K562 (cell line): ENCODE measurements around the gene THEMIS. TPM values are rescaled to one million over a fixed set of nuclear protein-coding genes. Genes with fewer than 3 reads are reported as not detected.

Experiments
- ATAC-seq: fragments of 200-7000 bp; cut with Tn5 transposase; 3 replicates; pipeline ENCODE4 v1.9.1; 2020; ENCODE audit warnings: moderate library complexity
- BruUV-seq: library from RNA; stranded (reverse); fragments of 400-500 nt; replicated peaks from 2 replicates; lab custom pipeline; 2021; lab: Mats Ljungman, UMichigan
- CTCF ChIA-PET: fragments of 300-600 bp; formaldehyde crosslinking; extraction: SDS; loops from one replicate; lab custom pipeline; 2021; ENCODE audit warnings: low intra/inter-chr PET ratio; lab: Yijun Ruan, JAX
- POLR2A ChIA-PET: fragments of 300-600, 350-650 bp; sonication (Branson Sonifier 250); formaldehyde crosslinking; extraction: SDS; loops from one replicate; lab custom pipeline; 2021; ENCODE audit warnings: antibody characterized with exemption, inconsistent platforms; lab: Yijun Ruan, JAX
- DNase-seq, 4 experiments: peaks; one replicate each; pipeline versions ENCODE4 v3.0.0 to v3.0.0-alpha.2; 2011 to 2018; ENCODE audit warnings: low spot score in 3 of 4, mixed read lengths in 3 of 4; ENCODE audit errors: extremely low read depth in 1 of 4
- FAIRE-seq: peaks from 2 replicates; lab custom pipeline; 2011; peaks lifted over from hg19 to GRCh38; lab: Jason Lieb, UNC
- H2AFZ ChIP-seq: 2 replicates; pipeline ENCODE4 v1.6.0; 2011; ENCODE audit warnings: low read depth, low read length, control low read depth, inconsistent platforms
- H3K27ac ChIP-seq: fragments of 200-600 bp; 3 replicates; pipeline ENCODE4 v1.8.0; 2011; ENCODE audit warnings: low read depth, mild to moderate bottlenecking, control low read depth, inconsistent platforms, low read length, moderate library complexity, mixed read lengths; ENCODE audit errors: extremely low read depth
- H3K27me3 ChIP-seq, 2 experiments: fragments of 300-600 bp in 1 of 2; 2 replicates in 1 of 2; 3 replicates in 1 of 2; pipeline versions ENCODE4 v1.6.0 to v1.8.0; 2011; ENCODE audit warnings: inconsistent platforms in 2 of 2, low read length in 2 of 2, mild to moderate bottlenecking in 1 of 2, mixed read lengths in 1 of 2, moderate library complexity in 1 of 2; ENCODE audit not compliant: control insufficient read depth in 2 of 2, insufficient read depth in 2 of 2
- H3K36me3 ChIP-seq: fragments of 300-600 bp; 3 replicates; pipeline ENCODE4 v1.8.0; 2011; ENCODE audit warnings: mild to moderate bottlenecking, low read length, inconsistent platforms; ENCODE audit not compliant: control insufficient read depth, insufficient read depth
- H3K4me1 ChIP-seq, 2 experiments: fragments of 200-600 bp in 1 of 2; replicated peaks in 1 of 2; 2 replicates in 1 of 2; 3 replicates in 1 of 2; pipeline versions ENCODE4 v1.5.1 to v1.8.0; 2011; ENCODE audit warnings: inconsistent platforms in 2 of 2, low read length in 2 of 2, mild to moderate bottlenecking in 1 of 2, mixed read lengths in 1 of 2, moderate library complexity in 1 of 2; ENCODE audit not compliant: control insufficient read depth in 2 of 2, insufficient read depth in 2 of 2
- H3K4me2 ChIP-seq: 2 replicates; pipeline ENCODE4 v1.6.1; 2011; ENCODE audit warnings: low read length, control low read depth, inconsistent platforms, mixed read lengths; ENCODE audit not compliant: insufficient read depth
- H3K4me3 ChIP-seq: fragments of 200-600 bp; sonication (generic), shearing (Covaris generic); 2 replicates; pipeline ENCODE4 v1.5.1; 2016; ENCODE audit warnings: control low read depth, inconsistent platforms
- H3K79me2 ChIP-seq: fragments of 200-600 bp; 3 replicates; pipeline ENCODE4 v1.8.0; 2011; ENCODE audit warnings: low read length, inconsistent platforms; ENCODE audit not compliant: control insufficient read depth, insufficient read depth
- H3K9ac ChIP-seq, 2 experiments: 2 replicates each; pipeline versions ENCODE4 v1.6.0 to v1.6.1; 2011; ENCODE audit warnings: low read depth in 2 of 2, low read length in 2 of 2, control low read depth in 1 of 2, inconsistent platforms in 1 of 2, mild to moderate bottlenecking in 1 of 2, mixed read lengths in 1 of 2; ENCODE audit not compliant: insufficient read depth in 1 of 2
- H3K9me1 ChIP-seq: one replicate; pipeline ENCODE4 v1.6.0; 2011; ENCODE audit warnings: inconsistent platforms, mild to moderate bottlenecking, low read length, moderate library complexity; ENCODE audit not compliant: control insufficient read depth, insufficient read depth
- H3K9me3 ChIP-seq: replicated peaks from 2 replicates; pipeline ENCODE4 v1.5.1; 2011; ENCODE audit warnings: low read depth, low read length, inconsistent platforms; ENCODE audit not compliant: control insufficient read depth, insufficient read depth
- H4K20me1 ChIP-seq: replicated peaks from 2 replicates; pipeline ENCODE4 v1.6.1; 2011; ENCODE audit warnings: low read length, inconsistent platforms, mixed read lengths; ENCODE audit not compliant: control insufficient read depth, insufficient read depth
- FOSL1 ChIP-seq: fragments of 200-800 bp; sonication (Bioruptor generic); conservative IDR thresholded peaks from 2 replicates; pipeline ENCODE4 v1.6.1; 2016; ENCODE audit warnings: missing genetic modification characterization, missing compliant biosample characterization
- HDAC8 ChIP-seq: fragments of 450-650 bp; IDR thresholded peaks from 2 replicates; pipeline ENCODE4 v1.6.1; 2016; ENCODE audit warnings: mild to moderate bottlenecking, missing genetic modification characterization, moderate library complexity, missing compliant biosample characterization
- HNRNPH1 ChIP-seq: fragments of 200-400 bp; formaldehyde crosslinking; optimal IDR thresholded peaks from 2 replicates; pipeline ENCODE3; 2017; ENCODE audit warnings: low read depth, mild to moderate bottlenecking, low read length, moderate library complexity
- MYC ChIP-seq, 2 experiments: fragments of 250-450 bp in 1 of 2; sonication (Bioruptor Pico) in 1 of 2; IDR thresholded peaks; 2 replicates each; pipeline versions ENCODE4 v1.5.1 to v1.6.1; 2012 to 2021; ENCODE audit warnings: low read depth in 2 of 2, borderline replicate concordance in 1 of 2, improper control_type of control experiment in 1 of 2, low read length in 1 of 2, mild to moderate bottlenecking in 1 of 2, moderate library complexity in 1 of 2
- POLR2B ChIP-seq: fragments of 450-650 bp; IDR thresholded peaks from 2 replicates; pipeline ENCODE4 v1.6.1; 2018; ENCODE audit warnings: low read depth; ENCODE audit not compliant: partially characterized antibody
- PTRF ChIP-seq: fragments of 450-650 bp; IDR thresholded peaks from 2 replicates; pipeline ENCODE4 v1.6.1; 2016; ENCODE audit warnings: mild to moderate bottlenecking, missing genetic modification characterization, missing compliant biosample characterization
- PYGO2 ChIP-seq: fragments of 450-650 bp; IDR thresholded peaks from 2 replicates; pipeline ENCODE4 v1.6.1; 2016; ENCODE audit warnings: mild to moderate bottlenecking, missing genetic modification characterization, moderate library complexity, missing compliant biosample characterization
- RBM25 ChIP-seq: fragments of 200-400 bp; formaldehyde crosslinking; IDR thresholded peaks from 2 replicates; pipeline ENCODE4 v1.6.1; 2018; ENCODE audit warnings: low read length, low read depth, moderate library complexity; ENCODE audit not compliant: severe bottlenecking
- SP1 ChIP-seq: sonication (generic); formaldehyde crosslinking; IDR thresholded peaks from 2 replicates; pipeline ENCODE4 v1.8.1; 2022; ENCODE audit warnings: mild to moderate bottlenecking, missing genetic modification reagents
- TAL1 ChIP-seq: fragments of 450-650 bp; IDR thresholded peaks from 2 replicates; pipeline ENCODE4 v1.6.1; 2016; ENCODE audit warnings: mild to moderate bottlenecking
- TARDBP ChIP-seq: fragments of 450-650 bp; IDR thresholded peaks from 2 replicates; pipeline ENCODE4 v1.6.1; 2016
- ZBTB12 ChIP-seq: fragments of 250-450 bp; sonication (Bioruptor Pico); IDR thresholded peaks from 2 replicates; pipeline ENCODE4 v1.4.0; 2020
- ZNF263 ChIP-seq: sonication (generic); formaldehyde crosslinking; IDR thresholded peaks from 2 replicates; pipeline ENCODE4 v1.8.0; 2022; ENCODE audit warnings: mild to moderate bottlenecking, missing genetic modification reagents, borderline replicate concordance
- WGBS: fragments of 100-300 bp; shearing (Covaris generic); methylation state at CpG from one replicate; pipeline ENCODE4 v1.1.6; 2016; ENCODE audit warnings: low coverage, mixed read lengths; ENCODE audit not compliant: insufficient coverage; ENCODE audit errors: missing lambda C conversion rate; 5-methylcytosine and 5-hydroxymethylcytosine counted together
- in situ Hi-C: fragments of 300-500 bp; cut with MboI; formaldehyde crosslinking; loops from 4 replicates; pipeline ENCODE4 v1.15.0; 2018; ENCODE audit warnings: inconsistent platforms, mixed read lengths
- intact Hi-C: fragments of 100-400 bp; cut with micrococcal nuclease; formaldehyde crosslinking; loops from 2 replicates; pipeline ENCODE4 v1.14.2; 2022
- polyA plus RNA-seq, 8 experiments: library from polyadenylated mRNA; depleted of rRNA in 4 of 8; stranded (reverse) in 5 of 8; unstranded in 3 of 8; fragments of >200 nt; fragmentation: Nextera tagmentation in 2 of 8; fragmentation: Illumina TruSeq in 1 of 8; extraction: Ambion mirVana in 2 of 8; extraction: Trizol in 1 of 8; gene quantifications; 2 replicates each; pipeline versions ENCODE4 v1.2.1 to v1.2.3, GENCODE V29; 2011 to 2014; ENCODE audit warnings: inconsistent platforms in 1 of 8, missing spikeins in 1 of 8
- total RNA-seq, 7 experiments: library from RNA; depleted of rRNA in 6 of 7; stranded (reverse); fragments of >200 nt in 6 of 7; fragmentation: Illumina TruSeq in 2 of 7; extraction: Trizol in 2 of 7; gene quantifications; 2 replicates each; pipeline versions ENCODE4 v1.2.1 to v1.2.3, GENCODE V29; 2011 to 2021; ENCODE audit warnings: low replicate concordance in 1 of 7
- TF ChIP-seq, protein P1 (sequence below): IDR thresholded peaks from 2 replicates; pipeline ENCODE4 v1.6.1; 2011; ENCODE audit not compliant: insufficient read length; ENCODE audit errors: extremely low read depth

Gene THEMIS
- total and polyA plus RNA-seq, 9 of the 15 experiments (the other 6 are each of a cell fraction or from before 2014, with no cell fraction given), result 0.09 TPM; not detected in 8

DNA sequence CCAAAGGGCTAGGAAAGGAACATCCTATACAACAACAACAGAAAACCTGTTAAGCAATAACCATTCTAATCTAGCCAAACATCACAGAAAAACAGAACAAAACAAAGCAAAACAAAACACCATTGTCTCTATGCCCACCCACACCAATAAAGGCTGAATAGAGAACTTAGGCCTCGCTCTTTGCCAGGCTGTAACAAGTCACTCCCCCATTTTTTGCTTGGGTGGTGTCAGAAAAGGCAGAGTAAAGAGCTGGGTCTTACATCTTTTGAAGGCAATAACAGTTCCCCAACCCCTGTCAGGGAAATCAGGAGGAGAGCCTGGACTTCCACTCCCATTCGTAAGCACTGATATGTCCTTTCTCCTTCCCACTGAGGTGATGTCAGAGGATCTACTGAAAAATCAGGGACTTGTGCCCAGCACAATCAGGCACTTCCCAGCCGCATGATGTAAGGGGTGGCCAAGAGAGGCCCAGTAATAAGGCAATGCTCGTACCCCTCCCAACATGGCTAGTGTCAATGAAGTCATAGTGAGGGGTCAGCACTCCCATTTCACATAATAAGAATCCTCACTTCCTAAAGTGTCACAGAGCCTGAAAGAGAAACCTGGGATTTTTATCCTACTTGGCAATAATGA, 31.0 kb downstream of the THEMIS start:
- no peaks in the 10 kb centered on the region for H3K79me2 ChIP-seq
- in situ Hi-C loops, result no loop called here
- H3K9ac ChIP-seq, result no peak overlapping the region
- no peak overlapping the region for H3K4me3 ChIP-seq
- no peaks in the 10 kb centered on the region for H3K4me1 ChIP-seq
- no peaks in the 10 kb centered on the region for H4K20me1 ChIP-seq
- no peaks in the 10 kb centered on the region for H3K27me3 ChIP-seq
- H2AFZ ChIP-seq, result no peak overlapping the region
- intact Hi-C loops, result no loop called here
- H3K9me1 ChIP-seq, result no peaks in the 10 kb centered on the region
- no peaks in the 10 kb centered on the region; the same call in 1 of the 2 replicates for H3K9me3 ChIP-seq
- BruUV-seq, result no TSS peak
- ChIA-PET POLR2A (no interaction called here), CTCF (no interaction called here)
- no peak overlapping the region for H3K4me2 ChIP-seq
- H3K27ac ChIP-seq, result no peak overlapping the region
- 2% methylated on average over 4 of the region's 4 CpGs for WGBS
- no peaks in the 10 kb centered on the region for H3K36me3 ChIP-seq
- no peak for TF ChIP-seq ZNF263 (CRISPR knock-in tag)
- no peak for TF ChIP-seq POLR2B
- TF ChIP-seq MYC (IDR thresholded peaks at IDR 0.05; ENCODE audit: low read depth, low read length), result no peak
- no peak for TF ChIP-seq MYC (CRISPR knock-in tag; IDR thresholded peaks at IDR 0.05; ENCODE audit: borderline replicate concordance, low read depth)
- no peak for TF ChIP-seq FOSL1
- ATAC-seq (no peak), DNase-seq (no peak), FAIRE-seq (no peak)

- Histone ChIP-seq H3K9ac (no peak overlapping the region), H3K4me1 (no peaks in the 10 kb centered on the region), H3K79me2 (no peaks in the 10 kb centered on the region), H3K36me3 (no peaks in the 10 kb centered on the region), H2AFZ (no peak overlapping the region), H3K9me1 (no peaks in the 10 kb centered on the region), H3K4me2 (no peak overlapping the region), H3K9me3 (no peaks in the 10 kb centered on the region; the same call in 1 of the 2 replicates), H3K27me3 (no peaks in the 10 kb centered on the region), H4K20me1 (no peaks in the 10 kb centered on the region), H3K4me3 (no peak overlapping the region), H3K27ac (no peak overlapping the region)
- in situ Hi-C loops (no loop called here), intact Hi-C loops (no loop called here)
- BruUV-seq, result no TSS peak
- TF ChIP-seq HNRNPH1 (no peak), SP1 (no peak), PTRF (tag) (no peak), ZBTB12 (no peak), TAL1 (no peak), PYGO2 (tag) (no peak), TARDBP (no peak), HDAC8 (tag) (no peak), RBM25 (no peak)
- TF ChIP-seq, protein P1, sequence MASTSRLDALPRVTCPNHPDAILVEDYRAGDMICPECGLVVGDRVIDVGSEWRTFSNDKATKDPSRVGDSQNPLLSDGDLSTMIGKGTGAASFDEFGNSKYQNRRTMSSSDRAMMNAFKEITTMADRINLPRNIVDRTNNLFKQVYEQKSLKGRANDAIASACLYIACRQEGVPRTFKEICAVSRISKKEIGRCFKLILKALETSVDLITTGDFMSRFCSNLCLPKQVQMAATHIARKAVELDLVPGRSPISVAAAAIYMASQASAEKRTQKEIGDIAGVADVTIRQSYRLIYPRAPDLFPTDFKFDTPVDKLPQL, result no peak
- CTCF ChIA-PET, result no interaction called here
- ATAC-seq (no peak), FAIRE-seq (no peak), DNase-seq (no peak)
- POLR2A ChIA-PET, result no interaction called here
- 0% methylated on average over 5 of the region's 5 CpGs for WGBS
These were observed 31.7 kb downstream of the THEMIS start for GRCh38 chr6:127869183-127869582.
